ENCODE results near the gene SLC39A11.
A peak's percentile ranks its signal among the peaks of the same experiment; 100 is the strongest.

SLC39A11 gene

DNA sequence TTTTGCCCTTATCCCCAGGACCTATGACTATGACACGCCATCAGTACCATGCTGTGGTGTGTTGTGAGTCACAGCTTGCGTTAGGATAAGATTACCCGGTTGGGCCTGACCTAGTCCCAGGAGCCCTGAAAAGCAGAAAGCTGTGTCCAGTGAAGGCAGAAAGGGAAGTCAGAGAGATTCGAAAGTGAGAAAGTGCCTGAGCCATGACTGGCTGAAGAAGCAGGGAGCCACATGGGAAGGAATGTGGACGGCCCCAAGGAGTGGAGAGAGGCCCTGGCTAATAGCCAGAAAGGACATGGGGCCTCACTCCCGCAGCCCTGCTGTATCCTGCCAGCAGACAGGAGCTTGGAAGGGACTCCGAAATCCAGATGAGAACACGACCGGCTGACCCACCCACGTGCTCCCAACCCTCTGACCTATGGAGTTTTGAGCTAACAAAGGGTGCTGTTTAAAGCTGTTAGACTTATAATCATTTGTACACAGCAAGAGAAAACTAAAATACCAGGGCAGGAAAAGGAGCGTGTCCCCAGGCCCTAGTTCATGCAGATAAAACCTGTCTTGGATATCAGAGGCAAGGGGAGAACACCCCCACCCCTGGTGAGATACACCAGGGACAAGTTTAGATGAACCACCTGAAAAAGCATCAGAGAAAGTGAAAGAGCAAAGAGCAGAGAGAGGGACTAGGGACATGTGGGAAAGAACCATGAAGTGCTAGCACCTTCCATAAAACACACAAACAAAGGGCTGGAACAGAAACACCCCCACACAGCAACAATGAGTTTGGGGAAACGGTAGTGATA, 115.3 kb downstream of the SLC39A11 start:
- DNase-seq (ENCODE audit: low spot score in 2 of 2) (no peak), ATAC-seq (no peak)
- Mint-ChIP-seq H3K36me3 (no peaks in the 10 kb centered on the region), H3K9me3 (peaks cover 2% of the 10 kb centered on the region), H3K27ac (peak overlapping the region; percentile 46), H3K4me1 (peaks cover 32% of the 10 kb centered on the region), H3K4me3 (no peak overlapping the region)

DNA sequence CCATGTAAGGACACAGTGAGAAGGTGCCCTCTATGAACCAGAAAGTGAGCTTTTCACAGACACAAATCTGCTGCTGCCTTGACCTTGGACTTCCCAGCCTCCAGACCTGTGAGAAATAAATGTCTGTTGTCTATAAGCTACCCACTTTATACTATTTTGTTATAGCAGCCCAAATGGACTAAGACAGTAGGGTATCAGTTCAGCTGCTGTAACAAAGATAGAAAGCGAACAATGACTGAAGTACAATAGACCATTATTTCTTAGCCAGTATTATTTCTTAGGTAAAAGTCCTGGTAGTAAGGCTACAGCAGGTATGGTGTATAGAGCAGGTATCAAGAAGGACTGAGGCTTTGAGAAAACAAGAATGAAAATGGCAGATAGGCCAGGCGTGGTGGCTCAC, 117.0 kb downstream of the SLC39A11 start:
- Mint-ChIP-seq H3K9me3 (peaks cover 2% of the 10 kb centered on the region), H3K4me3 (no peak overlapping the region), H3K4me1 (peaks cover 38% of the 10 kb centered on the region), H3K27ac (no peak overlapping the region), H3K36me3 (no peaks in the 10 kb centered on the region)
- ATAC-seq, result no peak
- DNase-seq (ENCODE audit: low spot score in 2 of 2), result no peak

DNA sequence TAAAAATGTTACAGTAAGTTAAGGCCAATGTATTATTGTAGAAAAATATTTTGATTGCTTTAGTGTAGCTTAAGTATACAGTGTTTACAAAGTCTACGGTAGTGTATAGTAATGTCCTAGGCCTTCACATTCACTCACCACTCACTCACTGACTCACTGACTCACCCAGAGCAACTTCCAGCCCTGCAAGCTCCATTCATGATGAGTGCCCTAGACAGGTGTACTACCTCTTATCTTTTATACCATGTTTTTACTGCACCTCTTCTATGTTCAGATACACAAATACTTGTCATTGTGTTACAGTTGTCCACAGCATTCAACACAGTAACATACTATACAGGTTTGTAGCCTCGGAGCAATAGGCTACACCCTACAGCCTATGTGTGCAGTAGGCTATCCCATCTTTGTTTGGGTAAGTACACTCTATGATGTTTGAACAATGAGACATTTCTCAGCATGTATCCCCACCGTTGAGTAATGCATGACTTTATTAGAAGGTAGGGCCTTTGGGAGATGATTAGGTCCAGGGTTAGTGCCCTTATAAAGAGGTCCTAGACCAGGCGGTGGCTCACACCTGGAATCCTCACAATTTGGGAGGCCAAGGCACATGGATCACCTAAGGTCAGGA, 117.8 kb downstream of the SLC39A11 start:
- Mint-ChIP-seq H3K9me3 (peaks cover 2% of the 10 kb centered on the region), H3K4me1 (peaks cover 38% of the 10 kb centered on the region), H3K36me3 (no peaks in the 10 kb centered on the region), H3K27ac (no peak overlapping the region), H3K4me3 (no peak overlapping the region)
- ATAC-seq (no peak), DNase-seq (ENCODE audit: low spot score in 2 of 2) (no peak)

DNA sequence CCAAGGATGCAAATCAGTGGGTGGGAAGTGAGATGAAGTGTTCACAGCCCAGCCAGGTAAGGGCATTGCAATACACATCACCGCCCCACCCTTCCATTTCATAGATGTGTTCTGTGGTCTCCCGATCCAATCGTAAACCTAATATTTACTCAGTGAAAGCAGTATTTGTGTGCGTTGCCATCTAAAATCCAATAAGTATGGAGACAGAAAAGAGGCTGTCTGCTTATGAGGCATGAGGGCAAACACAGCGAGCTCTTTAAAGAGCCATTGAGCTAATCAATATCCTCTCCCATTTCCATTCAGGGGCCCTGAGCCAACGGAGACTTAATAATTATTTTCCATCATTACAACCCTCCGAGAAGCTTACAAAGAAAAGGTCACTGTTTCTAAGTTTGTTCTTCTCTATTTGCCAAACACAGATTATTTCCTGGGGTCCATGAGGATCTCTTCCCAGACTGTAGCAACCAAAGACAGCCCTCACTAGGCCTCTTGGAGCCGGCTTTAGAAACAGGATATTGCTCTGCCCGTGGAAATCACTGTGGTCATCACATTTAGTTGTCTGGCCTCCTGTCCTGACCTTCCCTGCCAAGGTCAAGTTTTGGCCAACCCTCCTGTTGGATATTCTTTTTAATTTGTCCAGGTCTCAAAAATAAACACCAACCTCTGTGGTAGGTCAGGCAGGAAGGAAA, 120.1 kb downstream of the SLC39A11 start:
- DNase-seq (ENCODE audit: low spot score in 2 of 2) (no peak), ATAC-seq (no peak)
- H3K4me1 Mint-ChIP-seq, result peaks cover 31% of the 10 kb centered on the region
- H3K4me3 Mint-ChIP-seq, result no peak overlapping the region
- no peaks in the 10 kb centered on the region for H3K36me3 Mint-ChIP-seq
- no peak overlapping the region for H3K27ac Mint-ChIP-seq
- H3K9me3 Mint-ChIP-seq, result no peaks in the 10 kb centered on the region

DNA sequence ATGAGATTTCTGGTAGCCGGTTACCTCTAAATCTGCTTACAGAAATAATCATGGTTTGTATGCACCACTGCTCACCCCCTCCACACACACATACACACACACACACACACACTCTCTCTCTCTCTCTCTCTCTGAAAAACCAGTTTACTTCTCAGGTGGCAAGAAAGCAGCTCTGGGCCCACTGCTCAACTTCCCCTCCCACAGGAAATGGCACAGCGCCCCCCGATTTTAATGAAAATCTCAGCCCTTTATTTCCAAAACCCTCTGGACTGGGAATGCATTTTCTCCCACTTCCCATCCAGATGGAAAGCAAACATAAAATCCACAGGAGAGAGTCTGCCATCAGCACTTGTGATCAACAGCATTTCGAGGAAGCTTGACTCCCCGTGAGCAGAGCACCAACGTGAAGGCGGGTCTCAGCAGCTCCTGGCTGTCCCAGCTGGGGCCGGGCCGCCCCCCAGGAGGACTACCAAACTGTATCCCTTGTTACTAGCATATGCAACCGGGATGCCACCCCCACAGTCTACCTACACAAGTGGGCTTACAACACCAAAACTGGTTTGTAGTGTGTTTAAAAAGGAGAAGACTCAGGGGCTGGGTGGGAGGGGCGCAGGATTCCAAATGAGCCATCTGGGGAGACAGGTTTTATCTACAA, 121.1 kb downstream of the SLC39A11 start:
- Mint-ChIP-seq H3K36me3 (no peaks in the 10 kb centered on the region), H3K4me1 (peaks cover 23% of the 10 kb centered on the region), H3K9me3 (no peaks in the 10 kb centered on the region), H3K27ac (no peak overlapping the region), H3K4me3 (no peak overlapping the region)
- no peak for ATAC-seq
- DNase-seq (ENCODE audit: low spot score in 2 of 2), result no peak

DNA sequence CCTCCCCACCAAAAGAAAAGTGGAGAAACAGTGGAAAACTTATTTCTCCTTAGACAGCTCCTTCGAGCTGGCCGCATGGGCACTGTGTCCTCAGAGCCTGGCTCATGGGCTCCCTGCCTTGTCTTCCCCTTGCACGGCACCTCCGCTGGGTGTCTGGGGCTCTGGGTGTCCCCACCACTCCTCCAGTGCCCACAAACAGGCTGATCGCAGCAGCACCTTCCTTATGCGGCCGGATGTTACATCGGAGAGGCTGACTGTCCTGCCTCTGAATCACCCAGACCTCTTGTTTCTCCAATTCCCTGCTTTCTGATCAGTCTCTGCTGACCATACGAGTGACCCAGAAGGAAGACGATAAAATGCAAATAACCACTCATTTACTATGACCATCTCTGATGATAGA, 121.7 kb downstream of the SLC39A11 start:
- Mint-ChIP-seq H3K36me3 (no peaks in the 10 kb centered on the region), H3K27ac (no peak overlapping the region), H3K4me1 (peaks cover 23% of the 10 kb centered on the region), H3K4me3 (no peak overlapping the region), H3K9me3 (no peaks in the 10 kb centered on the region)
- DNase-seq (ENCODE audit: low spot score in 2 of 2), result no peak
- no peak for ATAC-seq

DNA sequence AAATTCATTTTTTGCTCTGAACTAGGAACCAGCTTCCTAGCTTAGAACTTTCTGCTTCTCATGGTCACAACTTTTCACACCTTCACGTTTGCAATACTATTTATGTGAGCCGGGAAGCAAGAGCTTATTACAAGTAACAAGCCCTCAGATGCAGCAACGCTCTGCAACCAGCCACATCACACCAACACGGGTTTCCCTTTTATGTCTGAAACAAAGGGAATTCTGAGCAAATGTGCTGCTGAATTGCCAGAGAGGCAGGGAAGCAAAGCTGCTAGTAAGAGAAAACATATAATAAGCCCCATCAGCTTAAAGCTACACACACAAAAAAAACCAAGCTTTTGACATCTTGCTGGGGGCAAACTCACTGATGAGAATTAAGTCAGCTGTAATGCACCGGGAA, 122.2 kb downstream of the SLC39A11 start:
- Mint-ChIP-seq H3K9me3 (no peaks in the 10 kb centered on the region), H3K4me3 (no peak overlapping the region), H3K36me3 (no peaks in the 10 kb centered on the region), H3K4me1 (peaks cover 23% of the 10 kb centered on the region), H3K27ac (no peak overlapping the region)
- DNase-seq (ENCODE audit: low spot score in 2 of 2) (no peak), ATAC-seq (no peak)

DNA sequence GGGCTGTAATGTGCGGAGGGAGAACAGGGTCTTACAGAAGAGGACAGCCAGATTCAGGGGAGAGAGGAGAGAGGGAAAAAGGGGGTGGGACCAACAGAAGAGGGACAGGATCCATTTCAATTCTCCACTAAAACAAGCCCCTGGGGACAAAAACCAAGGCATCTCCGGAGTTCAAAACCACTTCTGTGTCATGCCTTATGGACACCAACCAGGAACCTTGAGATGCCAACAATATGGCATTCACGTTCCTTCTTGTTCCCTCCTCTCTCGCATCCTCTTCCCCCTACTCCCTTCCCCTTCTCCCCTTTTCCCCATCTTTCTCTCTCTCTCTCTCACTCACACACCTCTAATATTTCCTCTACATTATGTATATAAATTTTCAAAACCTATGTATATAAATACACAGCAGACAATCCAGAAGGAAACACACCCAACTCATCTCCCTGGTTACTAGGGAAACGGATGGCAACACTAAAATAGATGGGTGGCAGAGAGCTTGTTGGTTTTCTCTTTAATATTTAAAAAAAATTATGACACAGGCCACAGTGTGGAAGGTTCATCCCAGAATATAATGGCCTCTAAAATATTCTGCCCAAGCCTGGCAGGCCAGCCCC, 123.1 kb downstream of the SLC39A11 start:
- Mint-ChIP-seq H3K4me1 (peaks cover 23% of the 10 kb centered on the region), H3K4me3 (no peak overlapping the region), H3K36me3 (no peaks in the 10 kb centered on the region), H3K9me3 (no peaks in the 10 kb centered on the region), H3K27ac (no peak overlapping the region)
- ATAC-seq (no peak), DNase-seq (ENCODE audit: low spot score in 2 of 2) (no peak)

DNA sequence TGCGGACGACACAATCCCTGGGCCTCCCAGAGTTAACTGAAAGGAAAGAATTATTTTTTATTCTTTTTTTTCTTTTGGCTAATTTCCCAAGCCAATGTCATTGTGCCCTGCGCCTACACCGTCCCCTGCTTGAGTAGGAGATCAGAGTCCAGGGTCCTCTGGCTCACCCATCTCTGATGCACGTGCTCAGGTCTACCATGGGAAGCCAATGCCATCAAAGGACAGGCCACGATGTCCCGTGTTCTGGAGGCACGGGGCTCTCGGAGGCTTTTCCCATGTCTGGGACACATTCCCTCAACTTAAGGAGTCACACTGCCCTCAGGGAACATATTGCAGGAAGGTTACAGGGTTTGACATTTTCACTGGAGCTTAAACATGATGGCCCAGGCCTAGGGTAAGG, 123.7 kb downstream of the SLC39A11 start:
- no peak for ATAC-seq
- Mint-ChIP-seq H3K4me3 (no peak overlapping the region), H3K36me3 (no peaks in the 10 kb centered on the region), H3K9me3 (no peaks in the 10 kb centered on the region), H3K4me1 (peaks cover 23% of the 10 kb centered on the region), H3K27ac (no peak overlapping the region)
- DNase-seq (ENCODE audit: low spot score in 2 of 2), result no peak

DNA sequence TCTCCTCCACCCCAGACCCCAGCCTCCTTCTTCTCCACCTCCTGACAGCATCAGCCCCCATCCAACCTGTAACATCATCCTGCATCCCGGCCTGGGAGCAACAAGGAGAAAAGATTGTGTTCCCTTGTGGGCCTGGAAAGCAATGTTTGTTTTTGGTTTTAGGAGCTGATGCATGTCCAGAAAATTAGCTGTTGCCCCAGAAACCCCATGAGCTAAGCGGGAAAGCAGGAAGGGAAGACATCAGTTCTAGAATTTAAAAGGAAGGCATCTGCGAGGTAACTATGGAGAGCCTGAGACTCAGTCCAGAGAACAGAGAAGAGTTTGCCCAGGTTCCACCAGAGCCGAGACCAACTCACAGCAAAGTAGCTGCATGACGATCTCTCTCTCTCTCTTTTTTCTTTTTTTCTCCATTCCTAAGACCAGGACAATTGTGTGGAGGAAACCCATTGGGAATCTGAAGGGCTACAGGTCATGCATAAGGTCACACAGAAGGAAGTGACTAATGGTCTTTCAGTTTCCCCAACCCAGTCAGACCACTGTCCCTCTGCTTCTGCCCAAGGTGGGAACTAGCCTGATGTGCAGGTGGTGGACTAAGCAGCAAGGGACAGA, 124.4 kb downstream of the SLC39A11 start:
- Mint-ChIP-seq H3K27ac (no peak overlapping the region), H3K9me3 (no peaks in the 10 kb centered on the region), H3K4me3 (no peak overlapping the region), H3K36me3 (no peaks in the 10 kb centered on the region), H3K4me1 (peaks cover 21% of the 10 kb centered on the region)
- ATAC-seq (no peak), DNase-seq (ENCODE audit: low spot score in 2 of 2) (no peak)

DNA sequence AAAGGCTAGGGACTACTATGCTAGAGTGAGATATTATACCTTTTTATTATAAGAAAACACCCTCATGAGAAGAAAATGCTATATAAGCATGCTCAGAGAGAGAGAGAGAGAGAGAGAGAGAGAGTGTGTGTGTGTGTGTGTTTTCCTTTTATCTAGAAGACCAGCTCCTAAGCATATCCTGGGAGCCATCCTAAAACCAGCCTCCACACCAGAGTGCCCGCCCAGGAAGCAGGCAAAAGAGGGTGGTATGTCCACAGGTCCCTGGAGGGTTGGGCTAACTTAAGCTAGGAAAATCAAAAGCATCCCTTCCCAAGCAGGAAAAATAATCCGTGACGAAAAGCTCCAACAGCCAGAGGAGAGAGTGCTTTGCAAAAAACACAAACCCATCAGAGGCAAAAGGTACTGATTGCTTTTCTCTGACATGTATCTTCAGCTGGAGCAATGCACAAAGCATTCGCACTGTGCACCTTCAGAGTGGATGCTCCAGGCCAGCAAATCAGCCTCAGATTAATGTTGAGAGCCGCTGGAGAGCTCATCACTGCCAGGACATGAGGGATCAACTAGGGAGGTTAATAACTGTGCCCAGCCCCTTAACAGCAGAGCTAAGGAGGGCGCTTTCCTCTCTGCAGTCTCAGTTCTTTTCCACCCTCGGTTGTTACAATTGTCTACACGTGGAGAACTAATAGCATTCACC, 125.1 kb downstream of the SLC39A11 start:
- Mint-ChIP-seq H3K36me3 (no peaks in the 10 kb centered on the region), H3K4me1 (peaks cover 18% of the 10 kb centered on the region), H3K27ac (no peak overlapping the region), H3K9me3 (no peaks in the 10 kb centered on the region), H3K4me3 (no peak overlapping the region)
- no peak for DNase-seq (ENCODE audit: low spot score in 2 of 2)
- no peak for ATAC-seq

DNA sequence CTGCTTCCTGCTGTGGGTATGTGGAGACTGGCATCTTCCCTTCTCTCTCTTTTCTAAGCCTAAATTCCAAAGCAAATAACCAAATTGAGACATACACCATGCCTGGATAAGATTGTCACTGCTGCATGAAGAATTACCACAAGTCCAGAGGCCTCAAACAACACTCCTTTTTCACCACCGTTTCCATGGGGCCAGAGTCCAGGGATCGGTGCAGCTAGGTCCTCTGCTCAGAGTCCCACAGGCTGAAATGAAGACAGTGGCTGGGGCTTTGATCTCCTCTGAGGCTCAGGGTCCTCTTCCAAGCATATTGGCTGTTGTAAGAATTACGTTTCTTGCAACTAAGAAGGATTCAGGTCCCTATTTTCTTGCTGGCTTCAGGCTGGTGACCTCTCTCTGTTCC, 130.4 kb downstream of the SLC39A11 start:
- Mint-ChIP-seq H3K36me3 (no peaks in the 10 kb centered on the region), H3K4me3 (no peak overlapping the region), H3K9me3 (no peaks in the 10 kb centered on the region), H3K27ac (no peak overlapping the region), H3K4me1 (no peaks in the 10 kb centered on the region)
- ATAC-seq (no peak), DNase-seq (ENCODE audit: low spot score in 2 of 2) (no peak)

DNA sequence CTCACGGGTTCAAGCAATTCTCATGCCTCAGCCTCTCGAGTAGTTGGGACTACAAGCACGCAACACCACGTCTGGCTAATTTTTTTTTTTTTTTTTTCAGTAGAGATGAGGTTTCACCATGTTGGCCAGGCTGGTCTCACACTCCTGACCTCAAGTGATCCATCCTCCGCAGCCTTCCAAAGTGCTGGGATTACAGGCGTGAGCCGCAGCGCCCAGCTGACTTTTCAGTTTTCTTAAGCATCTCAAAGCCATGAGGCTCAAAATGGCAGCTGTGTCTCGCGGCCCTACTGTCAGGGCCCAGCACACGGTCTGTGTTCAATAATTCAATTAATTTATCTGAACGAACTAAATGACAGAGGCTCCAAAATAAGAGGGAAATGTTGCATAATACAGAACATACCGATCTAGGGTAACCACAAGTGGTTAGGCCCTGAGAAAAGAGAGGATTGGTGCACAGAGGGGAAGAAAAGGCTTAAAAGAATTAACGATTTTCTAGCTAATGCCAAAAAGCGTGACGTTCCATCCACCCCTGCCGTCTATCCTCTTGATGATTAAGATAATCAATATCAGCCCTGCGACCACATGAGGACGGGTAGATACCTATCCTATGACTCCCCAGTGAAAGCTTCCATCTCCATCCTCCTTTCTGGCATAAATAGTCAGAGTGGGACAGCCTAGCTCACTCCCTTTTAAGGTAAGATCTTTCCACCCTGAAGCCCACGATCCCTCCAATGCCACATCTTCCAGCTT, 136.9 kb downstream of the SLC39A11 start:
- Mint-ChIP-seq H3K27ac (no peak overlapping the region), H3K4me1 (peaks cover 9% of the 10 kb centered on the region), H3K4me3 (no peak overlapping the region), H3K9me3 (no peaks in the 10 kb centered on the region), H3K36me3 (no peaks in the 10 kb centered on the region)
- DNase-seq (ENCODE audit: low spot score in 2 of 2), result no peak
- ATAC-seq, result no peak

DNA sequence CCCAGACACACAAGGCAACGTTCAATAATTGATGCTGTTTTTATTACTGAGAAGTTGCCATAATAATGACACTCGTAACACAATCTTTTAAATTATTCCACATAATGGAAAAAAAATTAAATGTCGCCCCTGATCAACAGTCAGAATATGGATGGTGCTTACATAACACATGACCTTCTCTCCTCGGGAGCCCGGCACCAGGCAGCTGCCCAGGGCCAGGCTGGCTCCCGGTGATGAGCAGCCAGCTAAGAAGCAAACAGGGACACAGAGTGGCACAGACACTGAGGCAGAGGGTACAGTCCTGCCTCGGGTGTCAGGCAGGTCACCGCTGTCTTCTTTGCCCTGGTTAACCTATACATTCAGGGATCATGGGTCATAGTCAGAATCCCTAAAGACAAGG, 137.9 kb downstream of the SLC39A11 start:
- no peak for DNase-seq (ENCODE audit: low spot score in 2 of 2)
- Mint-ChIP-seq H3K4me1 (peaks cover 9% of the 10 kb centered on the region), H3K9me3 (no peaks in the 10 kb centered on the region), H3K4me3 (no peak overlapping the region), H3K27ac (no peak overlapping the region), H3K36me3 (no peaks in the 10 kb centered on the region)
- no peak for ATAC-seq
